ENCODE data around the gene VAMP3. TPM values are rescaled to one million over a fixed set of nuclear protein-coding genes. Genes with fewer than 3 reads are reported as not detected.
A peak's percentile ranks its signal among the peaks of the same experiment; 100 is the strongest.

VAMP3 gene
- total and polyA plus RNA-seq, 2 experiments from 2014 or later = 82.5 to 109 TPM

GRCh38 chr1:7732331-7732730 is 38.8 kb upstream of the VAMP3 start:
- Histone ChIP-seq H4K20me1 (ENCODE audit: insufficient read depth, poor library complexity, severe bottlenecking) (no peaks in the 10 kb centered on the region), H3K4me3 (no peak overlapping the region)

GRCh38 chr1:7733276-7733675 is 37.8 kb upstream of the VAMP3 start:
- no peak for DNase-seq (ENCODE audit: low spot score)
- no peak overlapping the region for H3K4me2 ChIP-seq

More at GRCh38 chr1:7732331-7732730, 38.8 kb upstream of the VAMP3 start:
- no peak overlapping the region for H3K27ac ChIP-seq
- DNase-seq (ENCODE audit: low spot score) = no peak
- H2AFZ ChIP-seq = no peak overlapping the region
- WGBS (ENCODE audit: low lambda C conversion rate, missing lambda C conversion rate) = 80% methylated on average over 19 of the region's 19 CpGs
- H3K9me2 ChIP-seq (replicated peaks; ENCODE audit: insufficient read depth) = no peaks in the 10 kb centered on the region
- H3K4me2 ChIP-seq = no peak overlapping the region
- H3K27me3 ChIP-seq = no peaks in the 10 kb centered on the region
- H3K36me3 ChIP-seq (replicated peaks; ENCODE audit: insufficient read depth, low read depth) = no peaks in the 10 kb centered on the region
- H3K4me1 ChIP-seq (ENCODE audit: insufficient read depth) = no peaks in the 10 kb centered on the region
- no peak for TF ChIP-seq EZH2phosphoT487 (IDR thresholded peaks at IDR 0.05; ENCODE audit: low read depth, severe bottlenecking, unreplicated experiment)
- TF ChIP-seq EZH2 (IDR thresholded peaks at IDR 0.05; ENCODE audit: borderline replicate concordance) = no peak
- TF ChIP-seq CTCF (IDR thresholded peaks at IDR 0.05; ENCODE audit: poor library complexity) = no peak
- no peaks in the 10 kb centered on the region for H3K9me3 ChIP-seq (ENCODE audit: low read depth)
- no peaks in the 10 kb centered on the region for H3K79me2 ChIP-seq

GRCh38 chr1:7738044-7738443 is 33.1 kb upstream of the VAMP3 start:
- Histone ChIP-seq H3K4me3 (no peak overlapping the region), H3K4me2 (no peak overlapping the region), H3K4me1 (ENCODE audit: insufficient read depth) (no peaks in the 10 kb centered on the region), H3K9me3 (ENCODE audit: low read depth) (no peaks in the 10 kb centered on the region), H3K36me3 (replicated peaks; ENCODE audit: insufficient read depth, low read depth) (no peaks in the 10 kb centered on the region), H3K79me2 (no peaks in the 10 kb centered on the region), H2AFZ (no peak overlapping the region), H3K27me3 (no peaks in the 10 kb centered on the region), H3K27ac (no peak overlapping the region), H3K9me2 (replicated peaks; ENCODE audit: insufficient read depth) (no peaks in the 10 kb centered on the region), H4K20me1 (ENCODE audit: insufficient read depth, poor library complexity, severe bottlenecking) (no peaks in the 10 kb centered on the region)
- DNase-seq (ENCODE audit: low spot score) = no peak
- TF ChIP-seq EZH2phosphoT487 (IDR thresholded peaks at IDR 0.05; ENCODE audit: low read depth, severe bottlenecking, unreplicated experiment) (no peak), EZH2 (IDR thresholded peaks at IDR 0.05; ENCODE audit: borderline replicate concordance) (no peak), CTCF (IDR thresholded peaks at IDR 0.05; ENCODE audit: poor library complexity) (no peak)
- WGBS (ENCODE audit: low lambda C conversion rate, missing lambda C conversion rate) = 95% methylated on average over 6 of the region's 6 CpGs

More at GRCh38 chr1:7733276-7733675, 37.8 kb upstream of the VAMP3 start:
- no peak overlapping the region for H3K27ac ChIP-seq
- 73% methylated on average over 2 of the region's 2 CpGs for WGBS (ENCODE audit: low lambda C conversion rate, missing lambda C conversion rate)
- TF ChIP-seq EZH2 (IDR thresholded peaks at IDR 0.05; ENCODE audit: borderline replicate concordance) (no peak), EZH2phosphoT487 (IDR thresholded peaks at IDR 0.05; ENCODE audit: low read depth, severe bottlenecking, unreplicated experiment) (no peak), CTCF (IDR thresholded peaks at IDR 0.05; ENCODE audit: poor library complexity) (no peak)
- H3K4me3 ChIP-seq = no peak overlapping the region
- no peaks in the 10 kb centered on the region for H4K20me1 ChIP-seq (ENCODE audit: insufficient read depth, poor library complexity, severe bottlenecking)
- H2AFZ ChIP-seq = no peak overlapping the region
- H3K36me3 ChIP-seq (replicated peaks; ENCODE audit: insufficient read depth, low read depth) = no peaks in the 10 kb centered on the region
- H3K9me2 ChIP-seq (replicated peaks; ENCODE audit: insufficient read depth) = no peaks in the 10 kb centered on the region
- no peaks in the 10 kb centered on the region for H3K27me3 ChIP-seq
- no peaks in the 10 kb centered on the region for H3K9me3 ChIP-seq (ENCODE audit: low read depth)
- H3K79me2 ChIP-seq = no peaks in the 10 kb centered on the region
- H3K4me1 ChIP-seq (ENCODE audit: insufficient read depth) = no peaks in the 10 kb centered on the region

GRCh38 chr1:7743346-7743745 is 27.8 kb upstream of the VAMP3 start:
- Histone ChIP-seq H3K4me2 (no peak overlapping the region), H3K9me2 (replicated peaks; ENCODE audit: insufficient read depth) (no peaks in the 10 kb centered on the region), H2AFZ (no peak overlapping the region), H3K27ac (no peak overlapping the region), H3K36me3 (replicated peaks; ENCODE audit: insufficient read depth, low read depth) (no peaks in the 10 kb centered on the region), H3K4me3 (no peak overlapping the region), H4K20me1 (ENCODE audit: insufficient read depth, poor library complexity, severe bottlenecking) (no peaks in the 10 kb centered on the region), H3K4me1 (ENCODE audit: insufficient read depth) (no peaks in the 10 kb centered on the region), H3K27me3 (no peaks in the 10 kb centered on the region), H3K9me3 (ENCODE audit: low read depth) (no peaks in the 10 kb centered on the region), H3K79me2 (no peaks in the 10 kb centered on the region)
- TF ChIP-seq CTCF (IDR thresholded peaks at IDR 0.05; ENCODE audit: poor library complexity) (no peak), EZH2phosphoT487 (IDR thresholded peaks at IDR 0.05; ENCODE audit: low read depth, severe bottlenecking, unreplicated experiment) (no peak), EZH2 (IDR thresholded peaks at IDR 0.05; ENCODE audit: borderline replicate concordance) (no peak)
- DNase-seq (ENCODE audit: low spot score) = peak; percentile 15
- WGBS (ENCODE audit: low lambda C conversion rate, missing lambda C conversion rate) = 65% methylated on average over 6 of the region's 6 CpGs
